Measurements from ENCODE around the gene MCTP2.
A peak's percentile ranks its signal among the peaks of the same experiment; 100 is the strongest.

The MCTP2 gene

GRCh38 chr15:94404733-94405283 is 173.4 kb downstream of the MCTP2 start:
- Mint-ChIP-seq H3K27me3 (no peaks in the 10 kb centered on the region), H3K4me1 (peaks cover 10 to 14% of the 10 kb centered on the region in 2 donors), H3K27ac (no peak overlapping the region), H3K36me3 (peaks cover 22 to 48% of the 10 kb centered on the region in 2 donors), H3K9me3 (no peaks in the 10 kb centered on the region), H3K4me3 (no peak overlapping the region)
- ATAC-seq (replicated peaks) (no peak), DNase-seq (no peak)

GRCh38 chr15:94411285-94411684 is 179.9 kb downstream of the MCTP2 start:
- Mint-ChIP-seq H3K4me1 (peaks cover 5 to 8% of the 10 kb centered on the region in 2 donors), H3K27me3 (no peaks in the 10 kb centered on the region), H3K4me3 (no peak overlapping the region), H3K27ac (no peak overlapping the region), H3K36me3 (peaks cover 6 to 23% of the 10 kb centered on the region in 2 donors), H3K9me3 (no peaks in the 10 kb centered on the region)
- DNase-seq, result no peak
- no peak for ATAC-seq (replicated peaks)

DNA sequence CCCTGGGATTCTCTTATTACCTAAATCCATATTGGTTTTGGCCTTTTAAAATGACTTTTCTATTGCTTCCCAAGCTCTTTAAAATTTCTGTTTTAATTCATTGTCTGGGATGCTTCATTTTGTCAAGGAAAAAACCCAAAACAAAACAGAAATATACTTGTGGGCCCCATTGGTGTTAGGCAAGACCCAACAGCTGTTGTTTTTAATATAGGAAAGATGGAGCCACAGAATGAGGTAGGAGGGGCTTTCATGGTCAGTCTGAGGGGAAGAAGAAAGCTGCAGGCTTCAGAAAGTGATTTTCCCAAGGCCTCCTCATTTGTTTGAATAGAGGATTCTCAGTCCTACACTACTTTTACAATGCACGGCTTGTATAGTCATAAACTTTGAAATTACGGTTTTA is 180.5 kb downstream of the MCTP2 start:
- no peaks in the 10 kb centered on the region for H3K9me3 Mint-ChIP-seq
- DNase-seq (no peak), ATAC-seq (replicated peaks) (no peak)
- H3K27me3 Mint-ChIP-seq, result no peaks in the 10 kb centered on the region
- peaks cover 5 to 8% of the 10 kb centered on the region in 2 donors for H3K4me1 Mint-ChIP-seq
- peaks cover 3 to 20% of the 10 kb centered on the region in 2 donors for H3K36me3 Mint-ChIP-seq
- H3K27ac Mint-ChIP-seq, result no peak overlapping the region
- H3K4me3 Mint-ChIP-seq, result no peak overlapping the region

- ATAC-seq (replicated peaks), result peak; percentile 86 to 93
- peaks cover 4 to 21% of the 10 kb centered on the region in 2 donors for H3K36me3 Mint-ChIP-seq
- H3K27ac Mint-ChIP-seq, result no peak overlapping the region
- no peak for DNase-seq
- no peaks in the 10 kb centered on the region for H3K27me3 Mint-ChIP-seq
- no peaks in the 10 kb centered on the region for H3K9me3 Mint-ChIP-seq
- peaks cover 5 to 8% of the 10 kb centered on the region in 2 donors for H3K4me1 Mint-ChIP-seq
- no peak overlapping the region for H3K4me3 Mint-ChIP-seq
Observed at GRCh38 chr15:94412979-94413746, 181.8 kb downstream of the MCTP2 start.

DNA sequence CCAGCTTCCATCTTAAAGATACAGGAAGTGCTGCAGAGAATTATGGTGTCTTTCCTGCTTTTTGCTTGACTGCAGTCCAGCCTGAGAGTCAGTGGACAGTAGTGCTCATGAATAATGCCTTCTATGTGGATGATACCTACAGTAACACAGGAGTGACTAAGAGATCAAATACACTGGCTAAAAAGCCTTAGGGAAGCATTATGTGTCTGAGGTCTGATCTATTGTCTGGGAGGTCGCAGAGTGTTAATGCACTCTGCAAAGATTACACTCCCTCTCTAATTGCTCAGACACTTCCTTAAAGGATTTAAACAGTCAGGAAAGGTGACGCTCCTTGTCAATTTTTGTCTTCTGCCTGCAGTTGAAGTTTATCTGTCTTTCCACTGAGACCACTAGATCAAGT is 183.6 kb downstream of the MCTP2 start:
- Mint-ChIP-seq H3K4me3 (no peak overlapping the region), H3K27me3 (no peaks in the 10 kb centered on the region), H3K36me3 (peaks cover 4 to 15% of the 10 kb centered on the region in 2 donors), H3K27ac (peak overlapping the region; percentile 37), H3K9me3 (no peaks in the 10 kb centered on the region), H3K4me1 (peaks cover 3 to 8% of the 10 kb centered on the region in 2 donors)
- ATAC-seq (replicated peaks) (no peak), DNase-seq (no peak)

DNA sequence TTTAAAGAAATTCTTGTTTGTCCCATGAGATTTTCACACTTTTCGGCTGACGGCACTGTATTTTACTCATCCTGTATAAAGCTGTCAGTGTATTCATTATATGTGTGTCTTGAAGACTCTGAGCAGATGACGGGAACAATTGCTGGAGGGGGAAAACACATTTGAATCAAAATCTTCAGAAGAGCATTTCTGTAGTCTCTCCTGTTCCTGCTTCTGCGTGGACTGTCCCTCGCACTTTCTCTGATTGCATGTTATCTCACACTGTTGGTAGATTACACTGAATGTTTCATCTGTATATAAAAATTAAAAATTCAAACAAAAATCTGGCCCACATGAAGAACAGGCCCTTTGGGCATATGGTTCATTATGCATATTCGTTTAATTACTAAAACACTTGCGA is 184.9 kb downstream of the MCTP2 start:
- Mint-ChIP-seq H3K36me3 (peaks cover 8 to 15% of the 10 kb centered on the region in 2 donors), H3K9me3 (no peaks in the 10 kb centered on the region), H3K27ac (no peak overlapping the region), H3K27me3 (no peaks in the 10 kb centered on the region), H3K4me1 (peaks cover 3 to 8% of the 10 kb centered on the region in 2 donors), H3K4me3 (no peak overlapping the region)
- DNase-seq (no peak), ATAC-seq (replicated peaks) (no peak)

GRCh38 chr15:94416820-94417219 is 185.5 kb downstream of the MCTP2 start:
- Mint-ChIP-seq H3K9me3 (no peaks in the 10 kb centered on the region), H3K27ac (no peak overlapping the region), H3K4me3 (no peak overlapping the region), H3K27me3 (no peaks in the 10 kb centered on the region), H3K4me1 (peaks cover 3 to 8% of the 10 kb centered on the region in 2 donors), H3K36me3 (peaks cover 11 to 21% of the 10 kb centered on the region in 2 donors)
- no peak for ATAC-seq (replicated peaks)
- no peak for DNase-seq

- DNase-seq, result no peak
- ATAC-seq (replicated peaks), result no peak
- Mint-ChIP-seq H3K9me3 (no peaks in the 10 kb centered on the region), H3K27ac (no peak overlapping the region), H3K4me1 (peaks cover 3 to 4% of the 10 kb centered on the region in 2 donors), H3K36me3 (peaks cover 17 to 30% of the 10 kb centered on the region in 2 donors), H3K4me3 (no peak overlapping the region), H3K27me3 (no peaks in the 10 kb centered on the region)
Observed at GRCh38 chr15:94417501-94418293, 186.3 kb downstream of the MCTP2 start.

DNA sequence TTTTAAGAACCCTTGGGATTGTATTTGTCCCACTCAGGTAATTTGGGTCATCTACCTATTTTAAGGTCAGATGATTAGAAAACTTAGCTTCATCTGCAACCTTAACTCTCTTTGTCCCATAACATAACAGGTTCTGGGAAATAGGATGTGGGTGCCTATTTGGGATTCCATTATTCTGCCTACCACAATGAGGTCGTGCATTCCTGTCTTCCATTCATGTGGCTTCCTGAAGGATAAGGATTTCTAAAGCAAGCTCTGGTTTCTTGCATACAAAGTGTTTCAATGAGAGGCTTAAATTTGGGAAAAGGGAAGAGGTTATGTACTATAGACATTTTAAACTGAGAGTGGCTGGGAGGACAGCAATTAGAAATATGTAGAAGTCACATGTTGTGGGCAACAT is 190.3 kb downstream of the MCTP2 start:
- DNase-seq (no peak), ATAC-seq (replicated peaks) (no peak)
- Mint-ChIP-seq H3K4me1 (peaks cover 0 to 4% of the 10 kb centered on the region in 2 donors), H3K9me3 (no peaks in the 10 kb centered on the region), H3K4me3 (no peak overlapping the region), H3K27ac (no peak overlapping the region), H3K36me3 (peaks cover 24 to 32% of the 10 kb centered on the region in 2 donors), H3K27me3 (no peaks in the 10 kb centered on the region)

- peaks cover 6 to 7% of the 10 kb centered on the region in 2 donors for H3K36me3 Mint-ChIP-seq
Observed at GRCh38 chr15:94432279-94432678, 200.9 kb downstream of the MCTP2 start.

DNA sequence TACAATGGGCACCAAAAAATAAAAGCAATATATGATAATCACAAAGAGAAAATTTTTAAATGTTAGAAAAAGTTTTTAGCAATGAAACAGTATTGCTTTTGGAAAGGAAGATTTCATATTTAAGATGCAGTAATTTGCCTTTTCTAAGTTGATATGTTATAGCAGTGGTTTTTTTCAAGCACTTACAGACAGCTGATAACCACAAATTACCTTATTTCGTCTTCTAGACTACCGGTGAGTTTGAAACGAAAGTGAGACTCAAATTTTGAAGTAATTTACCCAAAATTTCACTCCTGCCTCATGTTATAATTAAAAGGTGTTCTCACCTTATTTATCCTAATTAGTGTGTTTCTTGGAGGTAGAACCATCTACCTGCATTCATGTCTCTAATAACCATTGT is 207.8 kb downstream of the MCTP2 start:
- no peak for ATAC-seq (replicated peaks)
- no peaks in the 10 kb centered on the region for H3K9me3 Mint-ChIP-seq

More at GRCh38 chr15:94432279-94432678, 200.9 kb downstream of the MCTP2 start:
- Mint-ChIP-seq H3K4me1 (peaks cover 2% of the 10 kb centered on the region in 2 donors), H3K27me3 (no peaks in the 10 kb centered on the region), H3K4me3 (no peak overlapping the region), H3K9me3 (peaks cover 2% of the 10 kb centered on the region in 2 donors), H3K27ac (no peak overlapping the region)
- DNase-seq (no peak), ATAC-seq (replicated peaks) (no peak)

DNA sequence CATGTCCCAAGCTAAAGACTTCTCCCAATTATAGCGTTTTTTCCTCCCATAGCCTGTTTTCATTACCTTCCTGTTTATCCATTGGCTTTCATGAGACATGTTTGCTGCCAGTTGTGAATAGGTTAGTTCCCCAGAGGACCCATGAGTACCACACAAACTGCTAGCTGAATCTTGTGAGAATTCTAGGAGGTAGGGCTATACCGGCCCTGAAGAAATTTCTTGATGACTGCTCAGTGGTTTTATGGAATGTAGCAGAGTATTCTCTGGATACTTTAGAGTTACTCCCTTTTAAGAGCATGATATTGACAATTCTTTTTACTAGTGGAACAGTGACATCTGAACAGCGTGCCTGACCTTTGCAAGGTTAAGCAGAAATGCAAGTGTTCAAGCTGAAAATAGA is 210.4 kb downstream of the MCTP2 start:
- no peaks in the 10 kb centered on the region for H3K9me3 Mint-ChIP-seq
- no peak for DNase-seq
- ATAC-seq (replicated peaks), result no peak
- peaks cover 10 to 35% of the 10 kb centered on the region in 2 donors for H3K36me3 Mint-ChIP-seq
- H3K27me3 Mint-ChIP-seq, result no peaks in the 10 kb centered on the region
- H3K4me3 Mint-ChIP-seq, result no peak overlapping the region
- no peak overlapping the region for H3K27ac Mint-ChIP-seq
- H3K4me1 Mint-ChIP-seq, result no peaks in the 10 kb centered on the region

More for the DNA sequence above, 207.8 kb downstream of the MCTP2 start:
- Mint-ChIP-seq H3K27ac (no peak overlapping the region), H3K27me3 (no peaks in the 10 kb centered on the region), H3K4me3 (no peak overlapping the region), H3K36me3 (peaks cover 8 to 23% of the 10 kb centered on the region in 2 donors), H3K4me1 (no peaks in the 10 kb centered on the region)
- DNase-seq, result no peak

DNA sequence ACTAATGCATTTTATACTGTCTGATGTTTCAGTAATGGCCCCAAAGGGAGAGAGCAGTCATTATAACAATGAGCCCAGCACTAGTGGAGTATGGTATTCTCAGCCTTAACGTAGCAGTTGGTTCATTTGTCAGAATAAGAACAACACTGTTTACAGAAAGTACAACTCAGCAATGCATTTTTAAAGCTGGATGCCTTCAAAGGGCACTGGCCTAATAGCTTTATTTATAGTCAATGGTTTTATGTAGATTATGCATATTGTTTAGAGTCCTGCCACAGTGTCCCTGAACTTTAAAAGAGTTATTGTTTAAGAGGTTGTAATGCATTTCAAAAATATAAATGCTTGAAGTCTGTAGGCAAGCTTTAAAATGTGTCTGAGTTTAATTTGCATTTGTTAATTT is 211.1 kb downstream of the MCTP2 start:
- Mint-ChIP-seq H3K36me3 (peaks cover 10 to 41% of the 10 kb centered on the region in 2 donors), H3K27me3 (no peaks in the 10 kb centered on the region), H3K9me3 (no peaks in the 10 kb centered on the region), H3K4me1 (no peaks in the 10 kb centered on the region), H3K27ac (no peak overlapping the region), H3K4me3 (no peak overlapping the region)
- no peak for DNase-seq
- ATAC-seq (replicated peaks), result no peak

DNA sequence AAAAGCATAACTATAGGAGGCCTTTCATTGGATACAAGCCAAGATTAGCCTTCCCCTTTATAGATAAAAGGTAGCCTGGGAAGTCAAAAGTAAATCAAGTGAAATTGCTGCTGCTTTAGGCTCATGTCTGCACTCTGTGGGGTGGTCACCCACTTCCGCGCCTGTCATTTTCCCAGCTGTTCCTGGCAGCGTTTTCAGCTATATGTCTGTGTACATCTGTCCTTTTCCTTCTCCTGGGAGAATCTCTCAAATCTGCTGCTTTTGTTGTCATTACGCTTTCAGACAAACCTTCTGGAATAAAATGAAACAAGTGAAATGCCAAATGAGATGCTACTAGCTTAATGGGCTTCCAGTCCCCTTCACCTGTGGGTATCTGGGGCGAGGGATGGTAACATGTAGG is 211.8 kb downstream of the MCTP2 start:
- Mint-ChIP-seq H3K4me3 (no peak overlapping the region), H3K27me3 (no peaks in the 10 kb centered on the region), H3K27ac (no peak overlapping the region), H3K36me3 (peaks cover 8 to 41% of the 10 kb centered on the region in 2 donors), H3K4me1 (no peaks in the 10 kb centered on the region), H3K9me3 (no peaks in the 10 kb centered on the region)
- no peak for ATAC-seq (replicated peaks)
- DNase-seq, result no peak
